CD4-positive, alpha-beta T cell treated with Interleukin-10 for 1 hour (primary cell): ENCODE measurements around the gene ALDH18A1.
"Not testable (repeated sequence)": the region's sequence is repeated elsewhere in the genome, so short reads cannot be mapped to it uniquely, and the experiment has no call there.

Source experiments
- DNase-seq: peaks from one replicate; pipeline ENCODE4 v3.0.0-alpha.2; 2020

ALDH18A1 gene

GRCh38 chr10:95656291-95657164, at the start of gene ALDH18A1:
TSS of gene ALDH18A1 (minus strand) at chr10:95656711. CDS start at chr10:95653377, 3,334 bp downstream.
- peak; percentile 94 for DNase-seq

GRCh38 chr10:95698415-95698814, 41.9 kb upstream of the ALDH18A1 start:
- DNase-seq: no peak

GRCh38 chr10:95697429-95697828, 40.9 kb upstream of the ALDH18A1 start:
- DNase-seq: peak; percentile 5

GRCh38 chr10:95694665-95695064, 38.2 kb upstream of the ALDH18A1 start:
- DNase-seq: no peak

- DNase-seq: peak; percentile 99
These were observed 37.4 kb upstream of the ALDH18A1 start, which contains the start of gene TCTN3 for GRCh38 chr10:95693668-95694534. TSS of gene TCTN3 (minus strand) at chr10:95693927. CDS start at chr10:95693899, 28 bp downstream.

GRCh38 chr10:95693071-95693667, 36.7 kb upstream of the ALDH18A1 start:
- no peak for DNase-seq

GRCh38 chr10:95691281-95691680, 34.8 kb upstream of the ALDH18A1 start:
- DNase-seq: no peak

GRCh38 chr10:95688648-95689047, 32.1 kb upstream of the ALDH18A1 start:
- no peak for DNase-seq

GRCh38 chr10:95683966-95684365, 27.5 kb upstream of the ALDH18A1 start:
- no peak for DNase-seq

- DNase-seq: no peak
These were observed 19.0 kb upstream of the ALDH18A1 start for GRCh38 chr10:95675403-95676116.

GRCh38 chr10:95674643-95675042, 18.1 kb upstream of the ALDH18A1 start:
- no peak for DNase-seq

GRCh38 chr10:95672641-95673040, 16.1 kb upstream of the ALDH18A1 start:
- DNase-seq: not testable (repeated sequence)

- no peak for DNase-seq
These were observed 8.0 kb upstream of the ALDH18A1 start for GRCh38 chr10:95664543-95664942.

GRCh38 chr10:95663496-95663895, 7.0 kb upstream of the ALDH18A1 start:
- DNase-seq: no peak

- no peak for DNase-seq
These were observed 5.3 kb upstream of the ALDH18A1 start for GRCh38 chr10:95661818-95662217.

- no peak for DNase-seq
These were observed 3.8 kb upstream of the ALDH18A1 start for GRCh38 chr10:95660283-95660682.

GRCh38 chr10:95657250-95657649, 739 bp upstream of the ALDH18A1 start:
- no peak for DNase-seq

GRCh38 chr10:95655571-95656290, 780 bp downstream of the ALDH18A1 start:
- peak; percentile 10 for DNase-seq

GRCh38 chr10:95653895-95654294, 2.6 kb downstream of the ALDH18A1 start:
- no peak for DNase-seq

- no peak for DNase-seq
These were observed 5.0 kb downstream of the ALDH18A1 start for GRCh38 chr10:95651346-95652060.

- DNase-seq: no peak
These were observed 6.3 kb downstream of the ALDH18A1 start for GRCh38 chr10:95650232-95650631.
